GM12878 (cell line): ENCODE measurements around the gene NAA25. TPM values are rescaled to one million over a fixed set of nuclear protein-coding genes. Genes with fewer than 3 reads are reported as not detected.

Experiments
- ATAC-seq: fragments of 200-7000 bp; cut with Tn5 transposase; 3 replicates; pipeline ENCODE4 v1.9.1; 2020; ENCODE audit warnings: mild to moderate bottlenecking, moderate library complexity
- BruUV-seq: library from RNA; stranded (reverse); fragments of 400-500 nt; replicated peaks from 2 replicates; lab custom pipeline; 2021; lab: Mats Ljungman, UMichigan
- CTCF ChIA-PET: fragments of 300-600 bp; sonication (Branson Sonifier 250); formaldehyde crosslinking; extraction: SDS; loops from one replicate; lab custom pipeline; 2021; ENCODE audit warnings: inconsistent platforms; lab: Yijun Ruan, JAX
- POLR2A ChIA-PET: fragments of 350-600 bp; formaldehyde crosslinking; extraction: SDS; loops from one replicate; lab custom pipeline; 2021; ENCODE audit warnings: inconsistent platforms; lab: Charles Lee
- RAD21 ChIA-PET: fragments of 300-600 bp; sonication (Branson Sonifier 250); formaldehyde crosslinking; loops from one replicate; lab custom pipeline; 2023; ENCODE audit warnings: antibody characterized with exemption; ENCODE audit not compliant: unreplicated experiment; lab: Charles Lee
- SMC1A ChIA-PET: fragments of 300-600 bp; sonication (Branson Sonifier 250); formaldehyde crosslinking; loops from one replicate; lab custom pipeline; 2023; ENCODE audit not compliant: unreplicated experiment, uncharacterized antibody; lab: Charles Lee
- DNase-seq: peaks from one replicate; pipeline ENCODE4 v3.0.0-alpha.2; 2011; ENCODE audit warnings: low read depth, low spot score
- FAIRE-seq: peaks from 3 replicates; lab custom pipeline; 2011; peaks lifted over from hg19 to GRCh38; lab: Jason Lieb, UNC
- H2AFZ ChIP-seq: 2 replicates; pipeline ENCODE4 v1.6.0; 2011; ENCODE audit warnings: low read depth, low read length, control low read depth; ENCODE audit not compliant: control insufficient read depth
- H3K27ac ChIP-seq: 2 replicates; pipeline ENCODE4 v1.5.1; 2011; ENCODE audit warnings: control low read depth; ENCODE audit not compliant: control insufficient read depth, insufficient read depth
- H3K27me3 ChIP-seq, 2 experiments: replicated peaks in 1 of 2; 2 replicates each; pipeline versions ENCODE4 v1.6.0 to v1.6.1; 2011; ENCODE audit warnings: low read length in 1 of 2; ENCODE audit not compliant: control insufficient read depth in 2 of 2, insufficient read depth in 2 of 2
- H3K36me3 ChIP-seq, 2 experiments: 2 replicates each; pipeline ENCODE4 v1.5.1; 2011; ENCODE audit warnings: low read length in 1 of 2; ENCODE audit not compliant: control insufficient read depth in 2 of 2, insufficient read depth in 2 of 2
- H3K4me1 ChIP-seq: 2 replicates; pipeline ENCODE4 v1.6.1; 2011; ENCODE audit warnings: mild to moderate bottlenecking, low read length, moderate library complexity, mixed read lengths; ENCODE audit not compliant: control insufficient read depth, insufficient read depth
- H3K4me2 ChIP-seq: 2 replicates; pipeline ENCODE4 v1.6.0; 2011; ENCODE audit warnings: control low read depth; ENCODE audit not compliant: control insufficient read depth, insufficient read depth
- H3K4me3 ChIP-seq: fragments of 200-600 bp; sonication (generic); 2 replicates; pipeline ENCODE4 v1.5.1; 2016
- H3K79me2 ChIP-seq: 2 replicates; pipeline ENCODE4 v1.6.0; 2011; ENCODE audit warnings: low read length; ENCODE audit not compliant: control insufficient read depth, insufficient read depth
- H3K9ac ChIP-seq: 2 replicates; pipeline ENCODE4 v1.8.0; 2011; ENCODE audit warnings: low read length, control low read depth, mixed read lengths; ENCODE audit not compliant: control insufficient read depth, insufficient read depth
- H3K9me3 ChIP-seq: replicated peaks from 3 replicates; pipeline ENCODE4 v1.5.1; 2011; ENCODE audit warnings: mild to moderate bottlenecking, low read length; ENCODE audit not compliant: control insufficient read depth, insufficient read depth
- H4K20me1 ChIP-seq: 2 replicates; pipeline ENCODE4 v1.6.0; 2011; ENCODE audit not compliant: control insufficient read depth, insufficient read depth
- CHD1 ChIP-seq: IDR thresholded peaks from 2 replicates; pipeline ENCODE4 v1.6.1; 2012; ENCODE audit warnings: low read depth, low read length, improper control_type of control experiment
- IKZF2 ChIP-seq, 2 experiments: fragments of 450-650 bp; IDR thresholded peaks; 2 replicates each; pipeline ENCODE4 v1.6.1; 2017; ENCODE audit warnings: mild to moderate bottlenecking in 2 of 2, moderate library complexity in 2 of 2
- KDM1A ChIP-seq: fragments of 200-600 bp; sonication (generic); IDR thresholded peaks from 2 replicates; pipeline ENCODE4 v1.6.1; 2016; ENCODE audit warnings: borderline replicate concordance
- NFYB ChIP-seq: IDR thresholded peaks from 2 replicates; pipeline ENCODE4 v1.6.1; 2011; ENCODE audit warnings: low read depth, mild to moderate bottlenecking, low read length, improper control_type of control experiment, moderate library complexity; ENCODE audit not compliant: insufficient read depth
- RCOR1 ChIP-seq: conservative IDR thresholded peaks from 2 replicates; pipeline ENCODE4 v1.6.1; 2012; ENCODE audit warnings: low read depth, low read length, improper control_type of control experiment
- SIN3A ChIP-seq: IDR thresholded peaks from 2 replicates; pipeline ENCODE4 v1.6.1; 2012; ENCODE audit warnings: low read depth, low read length, improper control_type of control experiment
- SMC3 ChIP-seq: IDR thresholded peaks from 2 replicates; pipeline ENCODE4 v1.6.1; 2011; ENCODE audit warnings: low read length, improper control_type of control experiment, borderline replicate concordance
- SP1 ChIP-seq: IDR thresholded peaks from one replicate; pipeline ENCODE4 v1.6.1; 2011; ENCODE audit warnings: low read depth, low read length
- ZNF274 ChIP-seq: IDR thresholded peaks from one replicate; pipeline ENCODE4 v1.8.0; 2011; ENCODE audit not compliant: insufficient read length, insufficient read depth
- ZNF622 ChIP-seq: fragments of 450-650 bp; IDR thresholded peaks from 2 replicates; pipeline ENCODE4 v1.6.1; 2017; ENCODE audit warnings: mild to moderate bottlenecking, inconsistent platforms
- WGBS: methylation state at CpG from one replicate; pipeline ENCODE4 v1.1.6; 2016; ENCODE audit warnings: low lambda C conversion rate; ENCODE audit not compliant: insufficient replicate concordance, insufficient coverage; ENCODE audit errors: missing lambda C conversion rate; 5-methylcytosine and 5-hydroxymethylcytosine counted together
- in situ Hi-C: fragments of 300-500 bp; cut with MboI; formaldehyde crosslinking; loops from 9 replicates; pipeline ENCODE4 v1.14.3; 2018; ENCODE audit warnings: mixed read lengths
- intact Hi-C: fragments of 100-400 bp; cut with micrococcal nuclease; formaldehyde crosslinking; loops from one replicate; pipeline ENCODE4 v1.14.2; 2022; ENCODE audit not compliant: unreplicated experiment
- polyA plus RNA-seq, 11 experiments: library from polyadenylated mRNA; depleted of rRNA in 4 of 11; unstranded in 6 of 11; stranded (reverse) in 5 of 11; fragments of >200 nt; fragmentation: Nextera tagmentation in 4 of 11; fragmentation: Illumina TruSeq in 1 of 11; extraction: Ambion mirVana in 4 of 11; extraction: Trizol in 1 of 11; gene quantifications; 1 replicate in 1 of 11; 2 replicates in 10 of 11; pipeline versions ENCODE4 v1.2.1 to v1.2.3, GENCODE V29; 2011 to 2016; ENCODE audit warnings: inconsistent platforms in 2 of 11, missing spikeins in 2 of 11, low read depth in 1 of 11
- total RNA-seq, 4 experiments: library from RNA; depleted of rRNA in 3 of 4; stranded (reverse); fragments of >200 nt in 3 of 4; fragmentation: Illumina TruSeq in 1 of 4; extraction: Trizol in 1 of 4; gene quantifications; 2 replicates each; pipeline versions ENCODE4 v1.2.1 to v1.2.3, GENCODE V29; 2013 to 2021
- TF ChIP-seq, protein P1 (sequence below): IDR thresholded peaks from 2 replicates; pipeline ENCODE4 v1.6.1; 2012; ENCODE audit warnings: low read depth, low read length, improper control_type of control experiment
- TF ChIP-seq, protein P2 (sequence below): fragments of 450-650 bp; IDR thresholded peaks from 2 replicates; pipeline ENCODE4 v1.6.1; 2018; ENCODE audit warnings: mild to moderate bottlenecking, low read depth, moderate library complexity; ENCODE audit not compliant: partially characterized antibody
- TF ChIP-seq, protein P3 (sequence below): fragments of 450-650 bp; conservative IDR thresholded peaks from 2 replicates; pipeline ENCODE4 v1.6.1; 2017; ENCODE audit warnings: mild to moderate bottlenecking, moderate library complexity

The NAA25 gene
- total and polyA plus RNA-seq, 10 of the 15 experiments (the other 5 are each of a cell fraction or from before 2014, with no cell fraction given): 15.0 to 39.2 (median 29.4) TPM

DNA sequence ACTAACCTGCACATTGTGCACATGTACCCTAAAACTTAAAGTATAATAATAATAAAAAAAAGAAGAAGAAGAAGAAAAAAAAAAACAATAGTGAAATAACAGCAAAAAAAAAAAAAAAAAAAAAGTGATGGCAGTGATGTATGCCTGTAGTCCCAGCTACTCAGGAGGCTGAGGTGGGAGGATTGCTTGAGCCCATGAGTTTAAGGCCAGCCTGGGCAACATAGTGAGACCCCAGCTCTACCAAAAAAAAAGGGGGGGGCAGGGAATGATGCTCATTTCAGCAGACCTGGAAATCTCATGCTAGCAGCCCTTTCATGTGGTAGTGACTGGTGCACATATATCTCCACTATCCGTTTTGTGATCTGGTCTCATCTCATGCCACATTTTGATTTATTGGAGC, 37.5 kb upstream of the NAA25 start:
- Histone ChIP-seq H3K27ac (no peak overlapping the region), H3K36me3 (peaks cover 10 to 29% of the 10 kb centered on the region in 2 experiments), H4K20me1 (no peaks in the 10 kb centered on the region), H3K9me3 (no peaks in the 10 kb centered on the region; the same call in 2 of the 3 replicates), H3K4me3 (no peak overlapping the region), H3K4me2 (no peak overlapping the region), H3K9ac (no peak overlapping the region), H2AFZ (no peak overlapping the region), H3K4me1 (no peaks in the 10 kb centered on the region), H3K79me2 (no peaks in the 10 kb centered on the region), H3K27me3 (no peaks in the 10 kb centered on the region)
- no peak for ATAC-seq
- no peak for DNase-seq
- POLR2A ChIA-PET: interaction anchor here (0.6 to 1.7 kb wide), 3 partner anchors 15 to 91 kb away, joined by 4 to 8 read pairs (median 7); no protein-coding TSS in a partner anchor
- FAIRE-seq: no peak
- WGBS: 90% methylated on average over 1 of the region's 1 CpG
- RAD21 ChIA-PET: interaction anchor here (0.5 kb wide), 1 partner anchor 232 kb away, joined by 3 read pairs; no protein-coding TSS in a partner anchor
- TF ChIP-seq IKZF2 (IDR thresholded peaks at IDR 0.05) (no peak), KDM1A (no peak), RCOR1 (no peak), SP1 (no peak)
- TF ChIP-seq, protein P1, sequence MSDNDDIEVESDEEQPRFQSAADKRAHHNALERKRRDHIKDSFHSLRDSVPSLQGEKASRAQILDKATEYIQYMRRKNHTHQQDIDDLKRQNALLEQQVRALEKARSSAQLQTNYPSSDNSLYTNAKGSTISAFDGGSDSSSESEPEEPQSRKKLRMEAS: no peak
- intact Hi-C loops: no loop called here
- in situ Hi-C loops: no loop called here
- CTCF ChIA-PET: interaction anchor here (0.7 kb wide), 1 partner anchor 308 kb away, joined by 3 read pairs; no protein-coding TSS in a partner anchor
- no TSS peak for BruUV-seq
- SMC1A ChIA-PET: interaction anchor here (1.0 kb wide), 2 partner anchors 15 to 21 kb away, joined by 3 read pairs; partner anchors contain the start of gene TRAFD1

DNA sequence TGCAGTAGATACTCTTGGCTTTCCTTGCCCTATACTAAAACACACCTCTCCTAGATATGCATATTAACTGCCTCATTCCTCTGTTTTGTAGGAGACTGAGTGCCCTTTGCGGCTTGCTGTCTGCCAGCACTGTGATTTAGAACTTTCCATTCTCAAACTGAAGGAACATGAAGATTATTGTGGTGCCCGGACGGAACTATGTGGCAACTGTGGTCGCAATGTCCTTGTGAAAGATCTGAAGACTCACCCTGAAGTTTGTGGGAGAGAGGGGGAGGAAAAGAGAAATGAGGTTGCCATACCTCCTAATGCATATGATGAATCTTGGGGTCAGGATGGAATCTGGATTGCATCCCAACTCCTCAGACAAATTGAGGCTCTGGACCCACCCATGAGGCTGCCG, 32.1 kb upstream of the NAA25 start:
- H3K9ac ChIP-seq: no peak overlapping the region
- intact Hi-C loops: no loop called here
- ChIA-PET POLR2A (interaction anchor here (0.7 kb wide), 1 partner anchor 22 kb away, joined by 3 read pairs; no protein-coding TSS in a partner anchor), CTCF (no interaction called here), RAD21 (no interaction called here), SMC1A (interaction anchor here (1.9 kb wide), 1 partner anchor 10 kb away, joined by 11 read pairs; no protein-coding TSS in a partner anchor)
- no TSS peak for BruUV-seq
- H3K9me3 ChIP-seq: no peaks in the 10 kb centered on the region
- H3K79me2 ChIP-seq: no peaks in the 10 kb centered on the region
- in situ Hi-C loops: no loop called here
- no peak overlapping the region for H2AFZ ChIP-seq
- H3K27me3 ChIP-seq: no peaks in the 10 kb centered on the region
- FAIRE-seq (no peak), DNase-seq (no peak), ATAC-seq (no peak)
- no peak overlapping the region for H3K4me2 ChIP-seq
- no peak overlapping the region for H3K4me3 ChIP-seq
- no peak overlapping the region for H3K27ac ChIP-seq
- H4K20me1 ChIP-seq: no peaks in the 10 kb centered on the region
- WGBS: 98% methylated on average over 5 of the region's 5 CpGs
- peaks cover 9 to 33% of the 10 kb centered on the region in 2 experiments for H3K36me3 ChIP-seq
- H3K4me1 ChIP-seq: no peaks in the 10 kb centered on the region
- TF ChIP-seq, protein P2, sequence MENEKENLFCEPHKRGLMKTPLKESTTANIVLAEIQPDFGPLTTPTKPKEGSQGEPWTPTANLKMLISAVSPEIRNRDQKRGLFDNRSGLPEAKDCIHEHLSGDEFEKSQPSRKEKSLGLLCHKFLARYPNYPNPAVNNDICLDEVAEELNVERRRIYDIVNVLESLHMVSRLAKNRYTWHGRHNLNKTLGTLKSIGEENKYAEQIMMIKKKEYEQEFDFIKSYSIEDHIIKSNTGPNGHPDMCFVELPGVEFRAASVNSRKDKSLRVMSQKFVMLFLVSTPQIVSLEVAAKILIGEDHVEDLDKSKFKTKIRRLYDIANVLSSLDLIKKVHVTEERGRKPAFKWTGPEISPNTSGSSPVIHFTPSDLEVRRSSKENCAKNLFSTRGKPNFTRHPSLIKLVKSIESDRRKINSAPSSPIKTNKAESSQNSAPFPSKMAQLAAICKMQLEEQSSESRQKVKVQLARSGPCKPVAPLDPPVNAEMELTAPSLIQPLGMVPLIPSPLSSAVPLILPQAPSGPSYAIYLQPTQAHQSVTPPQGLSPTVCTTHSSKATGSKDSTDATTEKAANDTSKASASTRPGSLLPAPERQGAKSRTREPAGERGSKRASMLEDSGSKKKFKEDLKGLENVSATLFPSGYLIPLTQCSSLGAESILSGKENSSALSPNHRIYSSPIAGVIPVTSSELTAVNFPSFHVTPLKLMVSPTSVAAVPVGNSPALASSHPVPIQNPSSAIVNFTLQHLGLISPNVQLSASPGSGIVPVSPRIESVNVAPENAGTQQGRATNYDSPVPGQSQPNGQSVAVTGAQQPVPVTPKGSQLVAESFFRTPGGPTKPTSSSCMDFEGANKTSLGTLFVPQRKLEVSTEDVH: no peak
- TF ChIP-seq SIN3A: no peak
- TF ChIP-seq ZNF274: no peak
- TF ChIP-seq NFYB: no peak
- TF ChIP-seq SMC3: no peak
- TF ChIP-seq ZNF622: no peak
- TF ChIP-seq, protein P3, sequence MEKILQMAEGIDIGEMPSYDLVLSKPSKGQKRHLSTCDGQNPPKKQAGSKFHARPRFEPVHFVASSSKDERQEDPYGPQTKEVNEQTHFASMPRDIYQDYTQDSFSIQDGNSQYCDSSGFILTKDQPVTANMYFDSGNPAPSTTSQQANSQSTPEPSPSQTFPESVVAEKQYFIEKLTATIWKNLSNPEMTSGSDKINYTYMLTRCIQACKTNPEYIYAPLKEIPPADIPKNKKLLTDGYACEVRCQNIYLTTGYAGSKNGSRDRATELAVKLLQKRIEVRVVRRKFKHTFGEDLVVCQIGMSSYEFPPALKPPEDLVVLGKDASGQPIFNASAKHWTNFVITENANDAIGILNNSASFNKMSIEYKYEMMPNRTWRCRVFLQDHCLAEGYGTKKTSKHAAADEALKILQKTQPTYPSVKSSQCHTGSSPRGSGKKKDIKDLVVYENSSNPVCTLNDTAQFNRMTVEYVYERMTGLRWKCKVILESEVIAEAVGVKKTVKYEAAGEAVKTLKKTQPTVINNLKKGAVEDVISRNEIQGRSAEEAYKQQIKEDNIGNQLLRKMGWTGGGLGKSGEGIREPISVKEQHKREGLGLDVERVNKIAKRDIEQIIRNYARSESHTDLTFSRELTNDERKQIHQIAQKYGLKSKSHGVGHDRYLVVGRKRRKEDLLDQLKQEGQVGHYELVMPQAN: no peak
- no peak for TF ChIP-seq CHD1
